22Rv1 (cell line): Measurements from ENCODE around the gene NOTCH1.

ENCODE experiments used
- ZFX ChIP-seq: fragments of 450-650 bp; IDR thresholded peaks from 2 replicates; pipeline ENCODE4 v1.6.1; 2017; ENCODE audit warnings: antibody characterized with exemption, borderline replicate concordance
- TF ChIP-seq, protein P1 (sequence below): fragments of 450-650 bp; IDR thresholded peaks from 2 replicates; pipeline ENCODE4 v1.5.1; 2017; ENCODE audit warnings: mild to moderate bottlenecking

DNA sequence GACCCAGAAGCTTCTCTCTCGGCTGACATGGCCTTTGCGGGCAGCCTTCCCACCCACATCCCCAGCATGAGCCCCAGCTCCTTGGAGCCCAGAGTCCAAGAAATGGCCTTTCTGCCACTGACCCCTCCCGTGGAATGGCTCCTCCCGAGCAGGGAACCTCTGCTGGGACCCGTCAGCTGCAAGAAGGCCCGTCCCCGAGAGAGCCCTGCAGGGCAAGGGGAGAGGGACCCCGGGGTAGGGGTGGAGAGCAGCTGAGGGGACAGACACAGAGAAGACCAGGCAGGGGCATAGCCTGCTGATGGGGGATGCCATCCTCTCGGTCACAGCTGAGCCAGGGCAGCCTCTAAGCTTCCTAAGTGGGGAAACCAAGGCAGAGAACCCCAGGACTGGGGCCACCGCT, 11.2 kb upstream of the NOTCH1 start:
- TF ChIP-seq ZFX, result no peak
- TF ChIP-seq, protein P1, sequence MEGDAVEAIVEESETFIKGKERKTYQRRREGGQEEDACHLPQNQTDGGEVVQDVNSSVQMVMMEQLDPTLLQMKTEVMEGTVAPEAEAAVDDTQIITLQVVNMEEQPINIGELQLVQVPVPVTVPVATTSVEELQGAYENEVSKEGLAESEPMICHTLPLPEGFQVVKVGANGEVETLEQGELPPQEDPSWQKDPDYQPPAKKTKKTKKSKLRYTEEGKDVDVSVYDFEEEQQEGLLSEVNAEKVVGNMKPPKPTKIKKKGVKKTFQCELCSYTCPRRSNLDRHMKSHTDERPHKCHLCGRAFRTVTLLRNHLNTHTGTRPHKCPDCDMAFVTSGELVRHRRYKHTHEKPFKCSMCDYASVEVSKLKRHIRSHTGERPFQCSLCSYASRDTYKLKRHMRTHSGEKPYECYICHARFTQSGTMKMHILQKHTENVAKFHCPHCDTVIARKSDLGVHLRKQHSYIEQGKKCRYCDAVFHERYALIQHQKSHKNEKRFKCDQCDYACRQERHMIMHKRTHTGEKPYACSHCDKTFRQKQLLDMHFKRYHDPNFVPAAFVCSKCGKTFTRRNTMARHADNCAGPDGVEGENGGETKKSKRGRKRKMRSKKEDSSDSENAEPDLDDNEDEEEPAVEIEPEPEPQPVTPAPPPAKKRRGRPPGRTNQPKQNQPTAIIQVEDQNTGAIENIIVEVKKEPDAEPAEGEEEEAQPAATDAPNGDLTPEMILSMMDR, result no peak
